Activated T-cell treated with anti-CD3 and anti-CD28 coated beads, Interleukin-2, amount 50 U/mL, for 24 hours (primary cell): ENCODE results near the gene EXO1.
"Not testable (repeated sequence)": the region's sequence is repeated elsewhere in the genome, so short reads cannot be mapped to it uniquely, and the experiment has no call there.

Experiments used
- DNase-seq: peaks from one replicate; pipeline ENCODE4 v3.0.0-alpha.2; 2020
- H3K27ac Mint-ChIP-seq: 2 replicates; pipeline ENCODE4 v1.8.0; 2020; ENCODE audit warnings: mild to moderate bottlenecking, mixed read lengths
- H3K27me3 Mint-ChIP-seq: 2 replicates; pipeline ENCODE4 v1.8.0; 2020; ENCODE audit warnings: mixed read lengths
- H3K36me3 Mint-ChIP-seq: 2 replicates; pipeline ENCODE4 v1.8.0; 2020; ENCODE audit warnings: low read depth, mixed read lengths
- H3K4me1 Mint-ChIP-seq: 2 replicates; pipeline ENCODE4 v1.8.0; 2020; ENCODE audit warnings: low read depth, mixed read lengths
- H3K4me3 Mint-ChIP-seq: 2 replicates; pipeline ENCODE4 v1.8.0; 2020; ENCODE audit warnings: mild to moderate bottlenecking, moderate library complexity, mixed read lengths
- H3K9me3 Mint-ChIP-seq: 2 replicates; pipeline ENCODE4 v1.8.0; 2020; ENCODE audit warnings: mixed read lengths

The EXO1 gene

DNA sequence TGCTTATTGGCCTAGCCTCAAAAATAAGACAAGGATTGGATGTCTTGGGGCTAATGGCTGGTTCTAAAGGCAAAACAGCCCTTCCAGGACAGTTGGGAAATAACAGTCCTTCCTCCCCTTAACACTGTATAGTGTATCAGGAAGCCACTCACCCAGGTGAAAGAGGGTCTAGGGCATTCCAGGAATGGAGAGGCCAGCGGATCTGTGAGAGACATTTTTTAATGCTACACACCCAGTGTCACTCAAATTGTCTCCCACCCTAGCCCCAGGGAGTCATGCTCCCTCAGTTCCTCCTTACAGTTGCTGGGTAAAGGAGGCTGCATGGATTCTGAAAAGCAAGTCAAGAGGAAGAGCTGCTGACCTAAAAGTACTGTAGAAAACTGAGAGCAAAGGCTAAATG lies 24.1 kb upstream of the EXO1 start:
- Mint-ChIP-seq H3K36me3 (no peaks in the 10 kb centered on the region), H3K4me1 (no peaks in the 10 kb centered on the region), H3K4me3 (no peak overlapping the region), H3K9me3 (no peaks in the 10 kb centered on the region), H3K27me3 (peaks cover 7% of the 10 kb centered on the region), H3K27ac (no peak overlapping the region)
- no peak for DNase-seq

DNA sequence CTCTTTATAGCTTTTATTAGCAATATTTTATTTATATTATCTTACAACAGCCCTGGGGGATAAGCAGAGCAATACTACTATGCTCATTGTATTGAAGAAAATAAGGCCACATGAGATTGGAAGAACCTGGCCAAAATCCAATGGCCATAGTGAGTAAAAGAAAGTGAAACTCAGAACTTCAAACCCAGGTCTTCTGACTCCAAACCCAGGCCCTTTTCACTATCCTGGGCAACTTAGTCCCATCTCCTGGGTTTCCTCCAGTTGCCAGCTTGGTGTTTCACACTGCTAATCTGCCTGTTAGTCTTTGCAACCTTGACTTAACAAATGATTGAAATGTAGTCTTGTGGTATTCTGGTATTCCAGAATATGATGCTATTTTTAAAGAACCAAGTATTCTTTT lies 22.4 kb upstream of the EXO1 start:
- Mint-ChIP-seq H3K4me1 (no peaks in the 10 kb centered on the region), H3K9me3 (no peaks in the 10 kb centered on the region), H3K4me3 (no peak overlapping the region), H3K27ac (no peak overlapping the region), H3K27me3 (peaks cover 9% of the 10 kb centered on the region), H3K36me3 (no peaks in the 10 kb centered on the region)
- no peak for DNase-seq

DNA sequence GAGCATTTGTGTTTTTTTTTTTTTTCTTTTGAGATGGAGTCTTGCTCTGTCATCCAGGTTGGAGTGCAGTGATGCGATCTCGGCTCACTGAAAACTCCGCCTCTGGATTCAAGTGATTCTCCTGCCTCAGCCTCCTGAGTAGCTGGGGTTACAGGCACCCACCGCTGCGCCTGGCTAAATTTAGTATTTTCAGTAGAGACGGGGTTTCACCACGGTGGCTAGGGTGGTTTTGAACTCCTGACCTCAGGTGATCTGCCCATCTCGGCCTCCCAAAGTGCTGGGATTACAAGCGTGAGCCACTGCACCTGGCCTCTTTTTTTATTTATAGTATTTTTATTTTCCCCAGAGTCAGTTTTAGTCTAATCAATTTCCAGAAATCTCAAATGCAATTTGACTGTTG lies 21.4 kb upstream of the EXO1 start:
- not testable (repeated sequence) for H3K36me3 Mint-ChIP-seq, H3K4me1 Mint-ChIP-seq, H3K9me3 Mint-ChIP-seq, DNase-seq, H3K27ac Mint-ChIP-seq, H3K4me3 Mint-ChIP-seq
- peaks cover 11% of the 10 kb centered on the region for H3K27me3 Mint-ChIP-seq

DNA sequence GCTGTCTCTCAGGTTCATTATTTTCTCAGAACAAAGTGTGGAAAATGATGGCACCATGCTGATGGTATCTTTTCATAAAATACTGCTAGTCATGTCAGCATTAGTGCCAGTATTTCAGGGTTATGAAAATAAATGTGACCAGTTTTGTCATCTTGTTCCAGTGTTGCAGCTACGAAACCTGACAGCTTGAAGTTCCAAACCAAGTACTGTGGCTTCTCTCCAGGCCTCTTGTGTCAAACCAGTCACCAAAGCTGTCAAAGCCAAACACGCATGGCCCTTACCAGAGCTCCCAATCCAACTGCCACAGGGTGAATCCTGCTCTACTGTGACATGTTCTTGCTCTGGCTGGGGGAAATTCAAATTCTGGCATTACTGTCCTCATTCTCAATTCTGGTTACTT lies 20.7 kb upstream of the EXO1 start:
- Mint-ChIP-seq H3K27me3 (peaks cover 11% of the 10 kb centered on the region), H3K27ac (no peak overlapping the region), H3K9me3 (no peaks in the 10 kb centered on the region), H3K4me3 (no peak overlapping the region), H3K4me1 (no peaks in the 10 kb centered on the region), H3K36me3 (no peaks in the 10 kb centered on the region)
- DNase-seq, result no peak

DNA sequence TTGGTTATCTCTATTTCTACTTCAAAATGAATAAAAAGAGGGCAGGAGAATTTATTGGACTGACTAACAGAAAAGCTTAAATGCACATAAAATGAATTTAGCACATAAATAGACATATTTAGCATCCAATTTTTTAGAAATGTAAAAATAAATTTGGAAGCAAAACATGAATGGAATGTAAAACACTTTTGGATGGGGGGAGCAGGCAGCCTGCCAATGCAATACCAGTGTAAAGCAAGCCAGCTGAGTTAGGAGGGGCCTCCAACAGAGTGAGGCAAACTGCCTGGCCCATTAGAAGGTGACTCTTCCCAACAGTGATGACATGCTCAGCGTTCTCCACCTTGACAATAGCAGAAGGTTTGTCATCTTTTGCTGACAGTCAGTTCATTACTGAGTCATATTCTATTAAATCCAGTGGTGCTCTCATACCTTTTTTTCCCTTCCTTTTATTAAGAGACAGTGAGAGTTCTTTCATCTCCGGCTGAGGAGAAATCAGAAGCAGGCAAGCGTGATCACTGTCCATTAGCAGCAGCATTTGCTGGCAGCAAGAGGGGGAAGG lies 19.5 kb upstream of the EXO1 start:
- H3K36me3 Mint-ChIP-seq, result no peaks in the 10 kb centered on the region
- DNase-seq, result no peak
- H3K4me3 Mint-ChIP-seq, result no peak overlapping the region
- H3K27ac Mint-ChIP-seq, result no peak overlapping the region
- peaks cover 15% of the 10 kb centered on the region for H3K27me3 Mint-ChIP-seq
- H3K9me3 Mint-ChIP-seq, result no peaks in the 10 kb centered on the region
- H3K4me1 Mint-ChIP-seq, result no peaks in the 10 kb centered on the region

DNA sequence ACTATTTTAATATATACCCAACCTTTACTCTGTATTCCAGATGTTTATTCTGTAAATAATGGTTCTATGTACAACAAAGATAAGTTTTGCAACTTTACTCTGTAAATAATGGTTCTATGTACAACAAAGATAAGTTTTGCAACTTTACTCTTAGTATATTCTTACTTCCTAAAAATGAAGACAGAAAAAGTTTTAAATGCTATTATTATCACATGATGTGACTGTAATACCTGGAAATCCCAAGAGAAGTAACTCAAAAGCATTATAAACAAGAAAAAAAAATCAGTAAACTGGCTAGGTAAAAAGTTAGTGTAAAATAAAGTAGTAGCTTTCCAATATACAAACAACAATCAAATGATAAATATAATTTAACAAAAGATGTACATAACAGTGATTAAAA lies 18.5 kb upstream of the EXO1 start:
- H3K36me3 Mint-ChIP-seq, result no peaks in the 10 kb centered on the region
- H3K27me3 Mint-ChIP-seq, result peaks cover 15% of the 10 kb centered on the region
- no peak overlapping the region for H3K4me3 Mint-ChIP-seq
- H3K27ac Mint-ChIP-seq, result no peak overlapping the region
- H3K4me1 Mint-ChIP-seq, result no peaks in the 10 kb centered on the region
- DNase-seq, result no peak
- no peaks in the 10 kb centered on the region for H3K9me3 Mint-ChIP-seq

DNA sequence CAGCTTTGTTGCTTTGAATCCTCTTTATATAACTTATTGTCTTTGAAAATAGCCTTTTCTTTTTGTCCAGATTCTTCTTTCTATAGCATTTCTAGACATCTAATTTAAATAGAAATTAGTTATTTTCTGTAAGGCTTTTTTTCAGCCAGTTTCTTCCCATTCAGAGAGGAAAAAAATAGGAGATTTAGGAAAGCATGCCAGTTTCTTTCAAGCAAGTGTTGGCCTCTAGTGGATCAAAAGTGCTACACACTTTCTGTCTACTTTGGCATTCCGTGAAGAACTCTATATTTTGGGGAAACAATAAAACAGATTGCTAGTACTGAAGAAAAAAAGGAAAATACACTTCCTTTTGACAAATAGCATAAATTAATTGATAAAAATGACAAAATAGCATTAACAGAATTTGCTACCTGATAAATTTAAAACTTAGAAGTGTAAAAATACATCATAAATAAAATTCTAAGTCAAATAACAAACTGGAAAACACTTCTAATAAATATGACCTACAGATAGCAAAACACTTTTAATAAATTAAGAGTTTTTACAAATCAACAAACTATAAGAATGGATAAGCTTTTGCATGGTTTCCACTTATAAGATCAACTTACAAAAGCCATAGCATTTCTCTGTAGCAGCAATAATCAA lies 13.1 kb upstream of the EXO1 start:
- H3K4me3 Mint-ChIP-seq, result no peak overlapping the region
- H3K9me3 Mint-ChIP-seq, result no peaks in the 10 kb centered on the region
- H3K36me3 Mint-ChIP-seq, result no peaks in the 10 kb centered on the region
- peaks cover 10% of the 10 kb centered on the region for H3K4me1 Mint-ChIP-seq
- no peak overlapping the region for H3K27ac Mint-ChIP-seq
- DNase-seq, result no peak
- H3K27me3 Mint-ChIP-seq, result peaks cover 6% of the 10 kb centered on the region

DNA sequence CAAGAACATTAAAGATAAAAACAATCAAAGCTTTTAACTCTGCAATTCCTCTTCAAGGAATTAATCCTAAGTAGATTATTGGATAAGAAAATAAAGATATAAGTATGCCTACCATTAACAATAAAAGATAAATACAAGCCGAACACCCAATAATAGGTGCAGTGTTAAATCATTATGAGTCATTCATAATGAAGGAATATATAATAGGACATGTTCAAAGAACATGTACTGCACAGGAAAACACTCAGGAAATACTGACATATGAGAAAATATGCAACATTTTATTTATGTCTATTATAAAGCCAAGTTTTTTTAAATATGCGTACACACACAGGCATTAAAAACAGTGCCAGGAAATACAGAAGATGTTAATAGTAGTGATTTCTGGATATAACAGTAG lies 11.1 kb upstream of the EXO1 start:
- Mint-ChIP-seq H3K36me3 (no peaks in the 10 kb centered on the region), H3K9me3 (no peaks in the 10 kb centered on the region), H3K4me1 (peaks cover 10% of the 10 kb centered on the region)

DNA sequence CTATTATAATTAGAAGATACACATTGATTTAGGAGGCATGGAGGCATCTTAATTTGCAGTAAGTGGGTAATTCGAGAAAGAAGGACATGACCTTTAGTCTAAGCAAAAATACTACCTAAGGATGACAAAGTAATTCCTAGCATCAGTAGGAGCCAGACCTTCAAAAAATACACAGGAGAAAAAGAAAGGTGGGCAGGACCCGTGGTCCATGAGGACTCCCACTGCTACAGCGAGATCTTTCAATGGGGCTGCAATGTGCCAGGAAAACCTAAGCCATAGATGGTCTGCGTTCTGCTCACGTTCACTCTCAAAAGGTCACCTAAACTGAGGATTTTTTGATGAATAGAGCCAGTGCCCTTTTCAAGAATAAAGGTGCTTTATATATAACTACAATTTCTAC lies 10.6 kb upstream of the EXO1 start:
- H3K9me3 Mint-ChIP-seq, result no peaks in the 10 kb centered on the region
- H3K4me3 Mint-ChIP-seq, result no peak overlapping the region
- no peak overlapping the region for H3K27ac Mint-ChIP-seq
- H3K36me3 Mint-ChIP-seq, result no peaks in the 10 kb centered on the region
- peaks cover 10% of the 10 kb centered on the region for H3K4me1 Mint-ChIP-seq
- H3K27me3 Mint-ChIP-seq, result peaks cover 4% of the 10 kb centered on the region
- DNase-seq, result no peak

More for the DNA sequence above, 11.1 kb upstream of the EXO1 start:
- Mint-ChIP-seq H3K4me3 (no peak overlapping the region), H3K27me3 (peaks cover 4% of the 10 kb centered on the region), H3K27ac (no peak overlapping the region)
- DNase-seq, result no peak

DNA sequence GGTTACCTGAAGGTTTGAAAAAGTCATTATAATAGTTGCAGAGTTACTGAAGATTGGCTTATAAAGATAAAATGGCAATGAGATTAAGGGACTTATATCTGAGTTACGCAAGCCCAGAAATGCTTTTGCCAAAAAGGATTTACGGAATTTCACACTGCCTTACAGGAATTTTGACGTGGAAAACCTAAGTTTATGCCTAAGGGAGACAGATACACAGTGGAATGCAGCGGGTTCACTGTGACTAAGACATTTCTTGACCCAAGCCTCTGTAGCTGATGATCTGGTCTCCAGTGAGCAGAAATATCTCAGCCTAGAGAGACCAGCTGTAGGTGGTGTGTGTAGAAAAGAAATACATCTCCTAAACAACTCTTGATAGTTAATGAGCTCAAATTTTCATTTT lies 10.1 kb upstream of the EXO1 start:
- no peak for DNase-seq
- no peaks in the 10 kb centered on the region for H3K36me3 Mint-ChIP-seq
- H3K27me3 Mint-ChIP-seq, result peaks cover 2% of the 10 kb centered on the region
- H3K4me1 Mint-ChIP-seq, result peaks cover 10% of the 10 kb centered on the region
- no peaks in the 10 kb centered on the region for H3K9me3 Mint-ChIP-seq
- H3K4me3 Mint-ChIP-seq, result no peak overlapping the region
- no peak overlapping the region for H3K27ac Mint-ChIP-seq

DNA sequence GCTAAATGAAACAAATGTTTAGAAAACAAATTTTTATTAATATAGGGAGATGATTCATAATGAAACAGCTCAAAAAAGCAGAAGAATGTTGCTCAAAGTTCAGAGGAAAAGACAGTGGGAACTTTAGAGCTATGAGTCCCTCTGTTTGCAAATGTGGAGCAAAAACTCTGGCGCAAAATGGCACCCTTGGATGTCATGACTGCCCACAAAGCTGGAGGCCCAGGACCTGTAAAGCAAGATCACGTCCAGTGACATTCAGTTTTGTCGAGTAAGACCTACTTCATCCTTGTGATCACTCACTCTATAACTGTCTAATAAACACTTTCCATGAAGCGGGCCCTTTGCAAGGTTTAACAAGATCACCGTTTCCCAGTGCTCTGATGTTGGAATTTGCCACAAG lies 9.1 kb upstream of the EXO1 start:
- Mint-ChIP-seq H3K36me3 (no peaks in the 10 kb centered on the region), H3K4me1 (peaks cover 10% of the 10 kb centered on the region), H3K9me3 (no peaks in the 10 kb centered on the region), H3K27me3 (no peaks in the 10 kb centered on the region), H3K4me3 (no peak overlapping the region), H3K27ac (no peak overlapping the region)
- DNase-seq, result no peak

DNA sequence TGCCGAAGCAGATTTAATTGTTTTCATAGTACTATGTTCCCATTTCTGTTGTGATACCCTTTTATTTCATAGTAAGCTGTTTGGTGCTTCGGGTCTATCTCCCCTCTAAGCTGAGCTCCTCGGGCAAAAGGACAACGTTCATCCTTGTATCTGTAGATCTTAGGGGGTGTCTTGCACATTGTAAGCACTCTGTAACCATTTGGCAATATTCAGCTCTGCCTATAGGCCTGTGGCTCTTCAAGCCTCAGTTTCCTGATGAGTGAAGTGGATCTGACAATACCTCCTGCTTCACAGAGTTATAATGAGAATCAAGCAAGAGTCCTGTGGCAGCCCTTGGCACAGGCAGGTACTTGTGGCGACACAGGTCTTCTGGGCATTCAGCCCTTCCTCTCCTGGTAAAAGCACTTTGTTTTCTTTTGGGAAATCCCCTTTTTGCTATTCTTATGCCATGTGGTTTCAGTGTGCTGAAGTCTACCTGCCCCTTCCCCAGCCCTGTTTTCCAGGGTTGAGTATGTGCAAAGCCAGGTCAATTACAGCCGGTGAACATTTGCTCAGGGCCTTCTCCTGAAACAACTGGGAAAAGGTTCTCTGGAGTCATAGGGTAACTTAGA lies 8.5 kb upstream of the EXO1 start:
- H3K27ac Mint-ChIP-seq, result no peak overlapping the region
- peaks cover 10% of the 10 kb centered on the region for H3K4me1 Mint-ChIP-seq
- no peaks in the 10 kb centered on the region for H3K9me3 Mint-ChIP-seq
- no peaks in the 10 kb centered on the region for H3K36me3 Mint-ChIP-seq
- no peak overlapping the region for H3K4me3 Mint-ChIP-seq
- no peak for DNase-seq
- H3K27me3 Mint-ChIP-seq, result no peaks in the 10 kb centered on the region

DNA sequence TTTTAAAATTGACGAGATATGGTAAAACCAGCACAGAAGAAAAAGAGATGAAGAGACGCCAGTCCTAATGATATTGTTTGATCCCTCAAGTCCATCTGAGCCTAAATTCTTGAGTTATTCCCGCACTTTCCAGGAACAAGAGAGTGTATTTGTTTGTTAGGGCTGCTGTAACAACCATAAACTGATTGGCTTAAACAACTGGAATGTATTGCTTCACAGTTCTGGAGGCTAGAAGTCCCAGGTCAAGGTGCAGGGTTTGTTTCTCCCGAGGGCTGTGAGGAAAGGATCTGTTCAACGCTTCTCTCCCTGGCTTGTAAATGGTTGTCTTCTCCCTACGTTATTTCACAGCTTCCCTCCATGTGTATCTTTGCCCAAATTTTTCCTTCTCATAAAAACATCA lies 7.8 kb upstream of the EXO1 start:
- no peaks in the 10 kb centered on the region for H3K9me3 Mint-ChIP-seq
- H3K36me3 Mint-ChIP-seq, result no peaks in the 10 kb centered on the region
- DNase-seq, result no peak
- H3K27me3 Mint-ChIP-seq, result no peaks in the 10 kb centered on the region
- peaks cover 10% of the 10 kb centered on the region for H3K4me1 Mint-ChIP-seq
- no peak overlapping the region for H3K4me3 Mint-ChIP-seq
- no peak overlapping the region for H3K27ac Mint-ChIP-seq

DNA sequence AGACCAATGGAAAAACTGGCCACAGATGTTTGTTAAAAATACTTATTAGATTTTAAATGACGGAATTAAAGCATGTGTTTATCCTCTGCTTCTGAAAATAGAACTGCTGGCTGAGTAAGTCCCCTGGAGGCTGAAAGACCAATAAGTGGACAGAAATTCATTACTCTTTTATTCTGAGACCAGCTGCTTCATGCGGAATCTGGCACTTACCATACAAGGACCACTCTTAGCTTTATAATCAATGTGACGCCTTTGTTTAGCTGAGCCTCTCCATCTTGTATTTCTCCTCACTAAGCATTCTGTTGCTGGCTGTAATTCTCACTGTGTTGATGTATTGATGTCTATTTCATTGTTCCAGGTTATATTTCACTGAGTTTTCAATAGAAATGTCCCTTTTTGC lies 6.3 kb upstream of the EXO1 start:
- peaks cover 10% of the 10 kb centered on the region for H3K4me1 Mint-ChIP-seq
- no peak overlapping the region for H3K4me3 Mint-ChIP-seq
- H3K36me3 Mint-ChIP-seq, result no peaks in the 10 kb centered on the region
- H3K27me3 Mint-ChIP-seq, result no peaks in the 10 kb centered on the region
- no peaks in the 10 kb centered on the region for H3K9me3 Mint-ChIP-seq
- H3K27ac Mint-ChIP-seq, result no peak overlapping the region
- no peak for DNase-seq

DNA sequence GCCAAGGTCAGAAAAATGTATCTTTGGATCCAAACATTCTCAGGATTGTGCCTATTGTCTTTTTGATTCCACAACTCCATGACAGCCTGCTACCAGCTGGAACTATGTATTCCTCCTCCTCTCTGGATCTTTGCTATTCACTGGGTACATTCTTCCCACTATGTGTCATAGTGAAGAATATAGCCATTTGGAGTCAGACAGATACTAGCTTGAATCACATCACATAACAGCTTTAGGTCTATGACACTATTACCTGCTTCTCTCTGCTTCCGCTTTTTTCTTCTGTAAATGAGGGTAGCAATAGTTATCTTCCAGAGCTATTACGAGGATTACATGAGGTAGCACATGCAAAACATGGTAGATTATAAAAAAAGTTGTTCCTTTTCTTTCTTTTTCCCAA lies 5.4 kb upstream of the EXO1 start:
- H3K4me3 Mint-ChIP-seq, result no peak overlapping the region
- no peaks in the 10 kb centered on the region for H3K9me3 Mint-ChIP-seq
- no peak overlapping the region for H3K27ac Mint-ChIP-seq
- H3K27me3 Mint-ChIP-seq, result no peaks in the 10 kb centered on the region
- peaks cover 1% of the 10 kb centered on the region for H3K36me3 Mint-ChIP-seq
- H3K4me1 Mint-ChIP-seq, result peaks cover 17% of the 10 kb centered on the region
- DNase-seq, result no peak
